Stimulated activated CD4-positive, alpha-beta T cell treated with anti-CD3 and anti-CD28 coated beads, Interleukin-4, amount 100 ng/mL, for 48 hours (primary cell): ENCODE results near the gene XPNPEP1.
A peak's percentile ranks its signal among the peaks of the same experiment; 100 is the strongest.

ENCODE experiments used
- DNase-seq, 2 donors: peaks; one replicate each; pipeline ENCODE4 v3.0.0-alpha.2; 2020; ENCODE audit warnings: low read depth in 2 of 2

Gene XPNPEP1

GRCh38 chr10:109922976-109923921 lies at the start of gene XPNPEP1:
Gene XPNPEP1 (minus strand): TSS chr10:109923511. CDS start chr10:109923433, 78 bp downstream.
- peak; percentile 75 to 79 for DNase-seq

- no peak for DNase-seq
Measured at GRCh38 chr10:109972372-109973001, 49.2 kb upstream of the XPNPEP1 start.

GRCh38 chr10:109971634-109972033 lies 48.3 kb upstream of the XPNPEP1 start:
- no peak for DNase-seq

- no peak for DNase-seq
Measured at GRCh38 chr10:109969760-109970346, 46.5 kb upstream of the XPNPEP1 start.

GRCh38 chr10:109968953-109969759 lies 45.8 kb upstream of the XPNPEP1 start:
- DNase-seq: no peak

- DNase-seq: no peak
Measured at GRCh38 chr10:109967739-109968088, 44.4 kb upstream of the XPNPEP1 start.

- DNase-seq: no peak
Measured at GRCh38 chr10:109966961-109967738, 43.8 kb upstream of the XPNPEP1 start.

- no peak for DNase-seq
Measured at GRCh38 chr10:109964318-109964717, 41.0 kb upstream of the XPNPEP1 start.

GRCh38 chr10:109963439-109963838 lies 40.1 kb upstream of the XPNPEP1 start:
- DNase-seq: no peak

- no peak for DNase-seq
Measured at GRCh38 chr10:109962247-109962646, 38.9 kb upstream of the XPNPEP1 start.

- DNase-seq: no peak
Measured at GRCh38 chr10:109961174-109962001, 38.1 kb upstream of the XPNPEP1 start.

GRCh38 chr10:109960682-109961081 lies 37.4 kb upstream of the XPNPEP1 start:
- DNase-seq: no peak

GRCh38 chr10:109959259-109960145 lies 36.2 kb upstream of the XPNPEP1 start:
- DNase-seq: no peak

GRCh38 chr10:109958059-109958458 lies 34.7 kb upstream of the XPNPEP1 start:
- no peak for DNase-seq

GRCh38 chr10:109957092-109957797 lies 33.9 kb upstream of the XPNPEP1 start:
- no peak for DNase-seq

GRCh38 chr10:109956454-109957091 lies 33.3 kb upstream of the XPNPEP1 start:
- peak in 1 of 2 donors; percentile 16 for DNase-seq

GRCh38 chr10:109953766-109954165 lies 30.5 kb upstream of the XPNPEP1 start:
- no peak for DNase-seq

GRCh38 chr10:109952526-109952925 lies 29.2 kb upstream of the XPNPEP1 start:
- no peak for DNase-seq
